BJ (cell line): Measurements from ENCODE around the gene BCL2L1. TPM values are rescaled to one million over a fixed set of nuclear protein-coding genes. Genes with fewer than 3 reads are reported as not detected.

Experiments
- CTCF ChIA-PET: fragments of 350-600 bp; formaldehyde crosslinking; extraction: SDS; loops from one replicate; lab custom pipeline; 2021; ENCODE audit warnings: antibody characterized with exemption, inconsistent platforms; lab: Yijun Ruan, JAX
- POLR2A ChIA-PET: fragments of 300-600 bp; sonication (Branson Sonifier 250); formaldehyde crosslinking; extraction: SDS; loops from one replicate; lab custom pipeline; 2021; ENCODE audit warnings: antibody characterized with exemption; lab: Charles Lee
- DNase-seq: peaks from one replicate; pipeline ENCODE4 v3.0.0-alpha.2; 2011; ENCODE audit warnings: low read depth
- H3K27me3 ChIP-seq: 2 replicates; pipeline ENCODE4 v1.6.0; 2011; ENCODE audit warnings: low read length; ENCODE audit not compliant: control insufficient read depth, insufficient read depth
- H3K36me3 ChIP-seq: 2 replicates; pipeline ENCODE4 v1.5.1; 2011; ENCODE audit warnings: low read length; ENCODE audit not compliant: control insufficient read depth, insufficient read depth
- H3K4me3 ChIP-seq: 2 replicates; pipeline ENCODE4 v1.5.1; 2011; ENCODE audit warnings: low read depth, mild to moderate bottlenecking, control low read depth, low read length
- CTCF ChIP-seq: IDR thresholded peaks from 2 replicates; pipeline ENCODE4 v1.5.1; 2011; ENCODE audit warnings: low read depth, mild to moderate bottlenecking, control low read depth, inconsistent platforms, low read length, moderate library complexity; ENCODE audit not compliant: insufficient read depth
- polyA plus RNA-seq: library from polyadenylated mRNA; depleted of rRNA; stranded (reverse); fragments of >200 nt; gene quantifications from 2 replicates; pipeline ENCODE4 v1.2.3, GENCODE V29; 2011

BCL2L1 gene
- polyA plus RNA-seq, 1 experiment: 90.7 TPM

- H3K36me3 ChIP-seq: no peaks in the 10 kb centered on the region; the same call in 1 of the 2 replicates
- DNase-seq: no peak
- no peak for TF ChIP-seq CTCF
- POLR2A ChIA-PET: no interaction called here
- CTCF ChIA-PET: interaction anchor here (0.8 to 10.9 kb wide), 2 partner anchors 56 to 82 kb away, joined by 3 to 287 read pairs; no protein-coding TSS in a partner anchor
- H3K4me3 ChIP-seq: no peak overlapping the region
- no peaks in the 10 kb centered on the region for H3K27me3 ChIP-seq
Observed at GRCh38 chr20:31716818-31717477, 5.7 kb downstream of the BCL2L1 start.

GRCh38 chr20:31716351-31716750 lies 6.3 kb downstream of the BCL2L1 start:
- Histone ChIP-seq H3K36me3 (no peaks in the 10 kb centered on the region; the same call in 1 of the 2 replicates), H3K4me3 (no peak overlapping the region), H3K27me3 (no peaks in the 10 kb centered on the region)
- CTCF ChIA-PET: interaction anchor here (0.8 to 10.9 kb wide), 2 partner anchors 55 to 82 kb away, joined by 3 to 287 read pairs; no protein-coding TSS in a partner anchor
- POLR2A ChIA-PET: no interaction called here
- TF ChIP-seq CTCF: no peak
- DNase-seq: no peak

- POLR2A ChIA-PET: no interaction called here
- Histone ChIP-seq H3K4me3 (no peak overlapping the region), H3K36me3 (no peaks in the 10 kb centered on the region; the same call in 1 of the 2 replicates), H3K27me3 (no peaks in the 10 kb centered on the region)
- CTCF ChIA-PET: interaction anchor here (1.0 to 10.9 kb wide), 2 partner anchors 55 to 103 kb away, joined by 4 to 287 read pairs; no protein-coding TSS in a partner anchor
- no peak for TF ChIP-seq CTCF
- no peak for DNase-seq
Observed at GRCh38 chr20:31715766-31716165, 6.9 kb downstream of the BCL2L1 start.

- POLR2A ChIA-PET: interaction anchor here (0.6 to 0.9 kb wide), 3 partner anchors 9 to 15 kb away, joined by 3 read pairs; no protein-coding TSS in a partner anchor
- peak overlapping the region; percentile 22 for H3K4me3 ChIP-seq
- H3K36me3 ChIP-seq: peaks cover 2% of the 10 kb centered on the region; the same call in 1 of the 2 replicates
- no peak for TF ChIP-seq CTCF
- DNase-seq: peak; percentile 70
- CTCF ChIA-PET: interaction anchor here (1.0 to 4.3 kb wide), 6 partner anchors 9 to 110 kb away, joined by 3 to 19 read pairs (median 4); partner anchors contain the start of gene BCL2L1
- H3K27me3 ChIP-seq: no peaks in the 10 kb centered on the region
Observed at GRCh38 chr20:31713312-31714273, 9.1 kb downstream of the BCL2L1 start.
